SK-N-SH (cell line): ENCODE results near the gene SP2.

ENCODE experiments used
- FOXJ3 ChIP-seq: sonication (generic); formaldehyde crosslinking; IDR thresholded peaks from 2 replicates; pipeline ENCODE4 v1.5.1; 2020; ENCODE audit warnings: mild to moderate bottlenecking, missing genetic modification reagents
- POLR2AphosphoS5 ChIP-seq: IDR thresholded peaks from 2 replicates; pipeline ENCODE4 v1.6.1; 2012; ENCODE audit warnings: low read depth, low read length
- RAD21 ChIP-seq: IDR thresholded peaks from 2 replicates; pipeline ENCODE4 v1.6.1; 2012; ENCODE audit warnings: mild to moderate bottlenecking, low read length
- TF ChIP-seq, protein P1 (sequence below): fragments of 200-600 bp; sonication (generic); IDR thresholded peaks from 2 replicates; pipeline ENCODE4 v1.6.1; 2017; ENCODE audit warnings: antibody characterized with exemption, mild to moderate bottlenecking, moderate library complexity
- TF ChIP-seq, protein P2 (sequence below): IDR thresholded peaks from 2 replicates; pipeline ENCODE4; 2012
- TF ChIP-seq, protein P3 (sequence below): IDR thresholded peaks from 2 replicates; pipeline ENCODE4 v1.6.1; 2012; ENCODE audit warnings: mild to moderate bottlenecking, low read depth, low read length, moderate library complexity

DNA sequence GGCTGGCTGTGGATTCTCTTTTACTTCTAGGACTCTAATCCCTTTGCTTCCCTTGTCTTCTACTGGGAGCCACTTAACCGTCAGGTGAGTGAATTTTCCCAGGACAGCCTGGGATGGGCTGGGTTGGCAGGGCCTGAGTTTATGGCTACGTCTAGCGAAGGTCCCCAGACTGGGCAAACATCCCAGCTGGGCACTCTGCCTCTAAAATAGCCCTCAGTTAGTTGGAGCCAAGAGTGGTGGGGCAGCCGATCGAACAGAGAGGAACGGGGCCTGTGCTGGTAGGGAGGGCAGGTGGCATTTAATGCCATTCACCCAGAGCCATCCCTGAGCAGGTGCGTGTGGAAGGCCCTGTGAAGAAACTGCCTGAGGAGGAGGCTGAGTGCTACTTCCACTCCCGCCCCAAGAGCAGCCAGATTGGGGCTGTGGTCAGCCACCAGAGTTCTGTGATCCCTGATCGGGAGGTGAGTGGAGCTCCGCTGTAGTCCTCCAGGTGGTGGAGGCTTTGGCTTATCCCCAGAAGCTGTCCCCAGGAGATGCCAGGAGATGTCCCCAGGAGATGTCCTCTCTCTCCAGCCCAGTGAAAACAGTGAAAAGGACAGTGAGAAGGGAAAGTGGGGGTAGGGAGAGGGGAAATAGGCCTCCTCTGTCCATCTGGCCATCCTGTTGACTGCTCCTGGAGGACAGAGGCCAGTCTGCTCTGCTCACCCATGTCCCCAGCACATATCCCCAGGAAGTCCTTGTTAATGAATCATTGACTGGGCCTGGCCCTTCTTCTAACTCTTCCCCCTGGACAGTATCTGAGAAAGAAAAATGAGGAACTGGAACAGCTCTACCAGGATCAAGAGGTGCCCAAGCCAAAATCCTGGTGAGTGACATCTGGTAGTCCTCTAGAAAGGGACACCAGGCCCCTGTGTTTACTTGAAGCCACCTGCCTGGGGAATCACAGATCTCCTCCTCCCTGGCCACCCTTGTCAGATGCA lies 49.8 kb downstream of the SP2 start:
- TF ChIP-seq, protein P1, sequence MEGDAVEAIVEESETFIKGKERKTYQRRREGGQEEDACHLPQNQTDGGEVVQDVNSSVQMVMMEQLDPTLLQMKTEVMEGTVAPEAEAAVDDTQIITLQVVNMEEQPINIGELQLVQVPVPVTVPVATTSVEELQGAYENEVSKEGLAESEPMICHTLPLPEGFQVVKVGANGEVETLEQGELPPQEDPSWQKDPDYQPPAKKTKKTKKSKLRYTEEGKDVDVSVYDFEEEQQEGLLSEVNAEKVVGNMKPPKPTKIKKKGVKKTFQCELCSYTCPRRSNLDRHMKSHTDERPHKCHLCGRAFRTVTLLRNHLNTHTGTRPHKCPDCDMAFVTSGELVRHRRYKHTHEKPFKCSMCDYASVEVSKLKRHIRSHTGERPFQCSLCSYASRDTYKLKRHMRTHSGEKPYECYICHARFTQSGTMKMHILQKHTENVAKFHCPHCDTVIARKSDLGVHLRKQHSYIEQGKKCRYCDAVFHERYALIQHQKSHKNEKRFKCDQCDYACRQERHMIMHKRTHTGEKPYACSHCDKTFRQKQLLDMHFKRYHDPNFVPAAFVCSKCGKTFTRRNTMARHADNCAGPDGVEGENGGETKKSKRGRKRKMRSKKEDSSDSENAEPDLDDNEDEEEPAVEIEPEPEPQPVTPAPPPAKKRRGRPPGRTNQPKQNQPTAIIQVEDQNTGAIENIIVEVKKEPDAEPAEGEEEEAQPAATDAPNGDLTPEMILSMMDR: no peak
- TF ChIP-seq FOXJ3 (CRISPR knock-in tag) (no peak), POLR2AphosphoS5 (no peak), RAD21 (no peak)
- TF ChIP-seq, protein P2, sequence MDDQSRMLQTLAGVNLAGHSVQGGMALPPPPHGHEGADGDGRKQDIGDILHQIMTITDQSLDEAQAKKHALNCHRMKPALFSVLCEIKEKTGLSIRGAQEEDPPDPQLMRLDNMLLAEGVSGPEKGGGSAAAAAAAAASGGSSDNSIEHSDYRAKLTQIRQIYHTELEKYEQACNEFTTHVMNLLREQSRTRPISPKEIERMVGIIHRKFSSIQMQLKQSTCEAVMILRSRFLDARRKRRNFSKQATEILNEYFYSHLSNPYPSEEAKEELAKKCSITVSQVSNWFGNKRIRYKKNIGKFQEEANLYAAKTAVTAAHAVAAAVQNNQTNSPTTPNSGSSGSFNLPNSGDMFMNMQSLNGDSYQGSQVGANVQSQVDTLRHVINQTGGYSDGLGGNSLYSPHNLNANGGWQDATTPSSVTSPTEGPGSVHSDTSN: no peak
- TF ChIP-seq, protein P3, sequence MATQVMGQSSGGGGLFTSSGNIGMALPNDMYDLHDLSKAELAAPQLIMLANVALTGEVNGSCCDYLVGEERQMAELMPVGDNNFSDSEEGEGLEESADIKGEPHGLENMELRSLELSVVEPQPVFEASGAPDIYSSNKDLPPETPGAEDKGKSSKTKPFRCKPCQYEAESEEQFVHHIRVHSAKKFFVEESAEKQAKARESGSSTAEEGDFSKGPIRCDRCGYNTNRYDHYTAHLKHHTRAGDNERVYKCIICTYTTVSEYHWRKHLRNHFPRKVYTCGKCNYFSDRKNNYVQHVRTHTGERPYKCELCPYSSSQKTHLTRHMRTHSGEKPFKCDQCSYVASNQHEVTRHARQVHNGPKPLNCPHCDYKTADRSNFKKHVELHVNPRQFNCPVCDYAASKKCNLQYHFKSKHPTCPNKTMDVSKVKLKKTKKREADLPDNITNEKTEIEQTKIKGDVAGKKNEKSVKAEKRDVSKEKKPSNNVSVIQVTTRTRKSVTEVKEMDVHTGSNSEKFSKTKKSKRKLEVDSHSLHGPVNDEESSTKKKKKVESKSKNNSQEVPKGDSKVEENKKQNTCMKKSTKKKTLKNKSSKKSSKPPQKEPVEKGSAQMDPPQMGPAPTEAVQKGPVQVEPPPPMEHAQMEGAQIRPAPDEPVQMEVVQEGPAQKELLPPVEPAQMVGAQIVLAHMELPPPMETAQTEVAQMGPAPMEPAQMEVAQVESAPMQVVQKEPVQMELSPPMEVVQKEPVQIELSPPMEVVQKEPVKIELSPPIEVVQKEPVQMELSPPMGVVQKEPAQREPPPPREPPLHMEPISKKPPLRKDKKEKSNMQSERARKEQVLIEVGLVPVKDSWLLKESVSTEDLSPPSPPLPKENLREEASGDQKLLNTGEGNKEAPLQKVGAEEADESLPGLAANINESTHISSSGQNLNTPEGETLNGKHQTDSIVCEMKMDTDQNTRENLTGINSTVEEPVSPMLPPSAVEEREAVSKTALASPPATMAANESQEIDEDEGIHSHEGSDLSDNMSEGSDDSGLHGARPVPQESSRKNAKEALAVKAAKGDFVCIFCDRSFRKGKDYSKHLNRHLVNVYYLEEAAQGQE: no peak
